KOPT-K1 (cell line): Measurements from ENCODE around the gene ABHD17C.

Experiments used
- H3K27ac ChIP-seq: fragments of 200-600 bp; sonication (generic); 2 replicates; pipeline ENCODE4 v1.5.1; 2016; ENCODE audit warnings: antibody characterized with exemption, mild to moderate bottlenecking, low read depth, low read length; ENCODE audit not compliant: poor library complexity, severe bottlenecking
- H3K36me3 ChIP-seq: fragments of 200-600 bp; sonication (generic); 2 replicates; pipeline ENCODE4 v1.5.1; 2017; ENCODE audit warnings: antibody characterized with exemption, mild to moderate bottlenecking, low read length, moderate library complexity; ENCODE audit not compliant: insufficient read depth
- H3K9me3 ChIP-seq: fragments of 200-600 bp; sonication (generic); 2 replicates; pipeline ENCODE4 v1.5.1; 2017; ENCODE audit warnings: antibody characterized with exemption, low read length, mild to moderate bottlenecking; ENCODE audit not compliant: insufficient read depth, poor library complexity, severe bottlenecking

ABHD17C gene

DNA sequence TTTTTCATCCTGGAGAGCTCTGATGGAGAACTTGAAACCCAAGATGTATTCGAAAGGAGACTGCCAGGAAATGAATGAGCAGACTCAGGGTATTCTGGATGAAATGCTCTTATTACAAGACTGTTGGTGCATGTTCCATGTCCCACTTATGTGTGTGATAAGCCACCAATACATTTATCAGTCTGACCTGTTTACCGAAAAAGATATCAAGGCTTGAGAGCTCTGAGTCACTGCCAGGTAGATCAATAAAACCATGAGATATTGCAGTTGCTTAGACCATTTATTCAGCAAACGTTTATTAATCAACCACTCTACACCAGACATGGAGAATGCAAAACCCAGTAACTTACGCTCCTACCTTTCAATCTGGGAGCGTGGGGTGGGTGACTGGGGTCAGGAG, 101.3 kb downstream of the ABHD17C start:
- H3K36me3 ChIP-seq: no peaks in the 10 kb centered on the region
- no peak overlapping the region for H3K27ac ChIP-seq
- no peaks in the 10 kb centered on the region for H3K9me3 ChIP-seq

DNA sequence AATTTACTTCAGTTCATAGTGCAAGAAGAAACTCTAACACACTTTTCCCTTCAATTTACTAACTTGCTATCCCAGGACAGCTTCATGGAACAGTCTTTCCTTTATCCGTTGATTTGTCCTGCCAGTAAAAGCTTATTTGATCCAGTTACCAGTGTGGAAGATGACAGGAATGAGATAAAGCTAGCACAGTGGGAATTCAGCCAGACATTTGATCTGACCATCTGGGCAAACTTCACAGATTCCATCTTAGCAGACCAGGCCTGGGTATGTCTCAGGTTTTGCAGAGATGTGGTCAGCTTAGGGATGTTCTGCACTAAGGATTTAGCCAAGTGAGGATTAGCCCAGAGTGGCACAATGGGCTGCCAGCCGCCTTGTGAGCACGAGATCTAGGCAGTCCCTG, 103.8 kb downstream of the ABHD17C start:
- Histone ChIP-seq H3K9me3 (no peaks in the 10 kb centered on the region), H3K36me3 (no peaks in the 10 kb centered on the region), H3K27ac (no peak overlapping the region)

DNA sequence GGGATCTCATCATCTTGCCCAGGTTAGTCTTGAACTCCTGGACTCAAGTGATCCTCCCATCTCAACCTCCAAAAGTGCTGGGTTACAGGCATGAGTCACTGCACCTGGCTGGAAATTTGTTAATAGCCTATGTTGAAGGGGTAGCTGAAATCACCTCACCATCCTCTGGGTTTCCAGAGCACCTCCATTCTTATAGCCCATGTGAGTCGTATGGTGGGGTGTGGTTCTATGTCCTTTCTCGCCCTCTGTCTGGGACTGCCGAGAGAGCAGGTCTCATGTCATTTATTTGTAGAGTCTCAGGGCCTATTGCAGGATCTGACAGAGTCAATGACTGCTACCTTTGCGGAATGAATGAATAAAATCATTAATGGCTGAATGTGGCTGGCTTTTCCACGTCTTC, 105.0 kb downstream of the ABHD17C start:
- Histone ChIP-seq H3K27ac (no peak overlapping the region), H3K36me3 (no peaks in the 10 kb centered on the region), H3K9me3 (no peaks in the 10 kb centered on the region)

DNA sequence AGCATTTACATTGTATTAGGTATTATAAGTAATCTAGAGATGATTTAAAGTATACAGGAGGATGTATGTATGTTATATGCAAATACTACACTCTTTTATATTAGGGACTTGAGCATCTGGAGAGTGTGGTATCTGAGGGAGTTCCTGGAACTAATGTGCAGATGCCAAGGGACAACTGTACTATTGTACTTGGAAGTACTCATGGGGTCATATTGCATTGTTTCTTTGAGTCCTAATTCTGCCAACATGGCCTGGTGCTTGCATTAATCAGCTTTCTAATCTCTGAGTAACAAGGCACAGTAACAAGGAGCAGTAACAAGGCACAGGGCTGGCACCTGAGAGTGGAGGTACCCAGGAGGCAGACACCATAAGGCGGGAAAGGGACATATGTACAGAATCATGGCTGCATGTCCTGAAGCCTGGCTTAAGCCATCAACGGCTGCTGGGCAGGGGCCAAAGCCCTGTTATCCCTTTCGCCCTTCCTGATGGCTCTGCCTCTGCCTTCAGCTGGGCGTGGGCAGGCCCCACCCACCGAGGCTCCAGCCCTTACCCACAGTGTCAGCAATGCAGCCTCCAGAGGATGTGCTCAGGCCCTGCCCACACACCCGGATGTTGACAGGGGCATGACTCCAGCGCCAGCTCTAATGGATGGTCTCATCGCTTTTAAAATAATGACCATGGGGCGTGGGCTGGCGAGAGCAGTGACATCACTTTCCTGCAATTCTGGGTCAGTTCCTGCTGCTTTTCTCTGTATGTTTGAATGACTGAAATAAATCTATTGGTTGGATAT, 107.0 kb downstream of the ABHD17C start:
- H3K27ac ChIP-seq: no peak overlapping the region
- no peaks in the 10 kb centered on the region for H3K36me3 ChIP-seq
- H3K9me3 ChIP-seq: no peaks in the 10 kb centered on the region

DNA sequence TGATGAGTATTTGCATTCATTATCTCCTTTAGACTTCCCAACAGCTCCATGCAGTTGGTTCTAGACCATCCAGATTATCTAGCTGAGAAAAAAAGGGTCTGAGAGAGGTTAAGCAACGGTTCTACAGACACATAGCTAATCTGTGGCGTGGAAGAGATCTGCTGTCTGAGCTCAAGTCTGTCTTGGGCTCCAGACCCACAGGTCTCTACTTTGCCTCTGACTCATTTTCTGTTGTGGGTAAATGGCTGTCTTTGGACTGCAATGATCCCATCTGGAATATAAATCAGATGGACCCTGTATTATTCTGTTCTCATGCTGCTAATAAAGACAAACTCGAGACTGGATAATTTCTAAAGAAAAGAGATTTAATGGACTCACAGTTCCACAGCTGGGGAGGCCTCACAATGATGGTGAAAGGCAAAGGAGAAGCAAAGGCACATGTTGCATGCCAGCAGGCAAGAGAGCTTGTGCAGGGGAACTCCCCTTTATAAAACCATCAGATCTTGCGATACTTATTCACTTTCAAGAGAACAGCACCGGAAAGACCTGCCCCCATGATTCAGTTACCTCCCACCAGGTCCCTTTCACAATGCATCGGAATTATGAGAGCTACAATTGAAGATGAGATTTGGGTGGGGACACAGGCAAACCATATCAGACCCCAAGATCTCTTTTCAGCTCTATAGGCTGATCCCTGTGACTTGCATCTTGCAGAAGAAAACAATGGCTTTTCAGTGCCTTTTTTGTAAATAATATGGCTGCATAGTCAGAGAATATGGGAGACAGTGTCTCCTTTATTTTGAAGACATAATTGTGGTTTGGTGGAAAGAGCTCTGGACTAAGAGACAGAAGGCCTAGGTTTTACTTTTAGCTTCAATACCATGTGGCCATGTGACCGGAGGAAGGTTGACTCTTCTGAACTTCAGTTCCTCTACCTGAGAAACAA, 108.7 kb downstream of the ABHD17C start:
- Histone ChIP-seq H3K36me3 (no peaks in the 10 kb centered on the region), H3K27ac (no peak overlapping the region), H3K9me3 (no peaks in the 10 kb centered on the region)

DNA sequence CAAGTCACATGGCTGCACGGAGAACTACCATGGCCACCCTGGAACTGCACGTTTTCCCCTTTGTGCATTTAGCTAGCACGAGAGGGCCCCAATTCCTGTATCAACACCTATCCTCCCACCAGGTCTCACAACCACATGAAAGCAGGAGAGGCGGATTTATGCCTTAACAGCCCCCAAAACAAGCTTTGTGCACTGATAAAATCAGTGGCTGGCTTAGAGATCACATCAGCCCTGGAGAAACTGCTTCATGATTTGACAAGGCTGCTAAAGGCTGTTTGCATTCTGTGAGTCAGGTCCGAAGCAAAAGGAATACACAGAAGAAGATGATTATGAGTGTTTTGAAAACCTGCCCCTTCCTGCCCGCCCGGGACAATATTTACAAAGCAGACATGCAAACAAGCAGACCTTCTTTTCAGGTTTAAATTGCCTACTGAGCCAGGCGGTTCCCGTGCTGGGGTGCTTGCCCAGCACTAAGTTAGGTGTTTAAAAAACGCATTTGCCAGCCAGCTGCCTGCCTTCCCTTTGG, 109.9 kb downstream of the ABHD17C start:
- H3K27ac ChIP-seq: no peak overlapping the region

More for the DNA sequence above, 109.9 kb downstream of the ABHD17C start:
- no peaks in the 10 kb centered on the region for H3K36me3 ChIP-seq
- H3K9me3 ChIP-seq: no peaks in the 10 kb centered on the region
